Activated T-cell treated with anti-CD3 and anti-CD28 coated beads, Interleukin-2, amount 50 U/mL, for 4 hours (primary cell): ENCODE measurements around the gene KDM5C. TPM values are rescaled to one million over a fixed set of nuclear protein-coding genes. Genes with fewer than 3 reads are reported as not detected.
A peak's percentile ranks its signal among the peaks of the same experiment; 100 is the strongest.

Experiments
- ATAC-seq, 2 donors: fragments of 200-7000 bp; cut with Tn5 transposase; one replicate each; pipeline ENCODE4 v1.10.0; 2021
- DNase-seq: peaks from one replicate; pipeline ENCODE4 v3.0.0-alpha.2; 2020
- H3K27me3 Mint-ChIP-seq: one replicate; pipeline ENCODE4 v1.8.0; 2021; ENCODE audit warnings: low read depth, mixed read lengths
- H3K36me3 Mint-ChIP-seq: one replicate; pipeline ENCODE4 v1.8.0; 2022; ENCODE audit warnings: mixed read lengths; ENCODE audit not compliant: insufficient read depth
- H3K4me1 Mint-ChIP-seq: one replicate; pipeline ENCODE4 v1.8.0; 2021; ENCODE audit warnings: low read depth, mixed read lengths
- H3K4me3 Mint-ChIP-seq: one replicate; pipeline ENCODE4 v1.8.0; 2021; ENCODE audit warnings: mild to moderate bottlenecking, moderate library complexity, mixed read lengths
- H3K9me3 Mint-ChIP-seq: one replicate; pipeline ENCODE4 v1.8.0; 2021; ENCODE audit warnings: mixed read lengths
- total RNA-seq, 3 donors: library from RNA; stranded (reverse); gene quantifications; one replicate each; pipeline ENCODE4 v1.2.1, GENCODE V29; 2021

The KDM5C gene
- 100 to 1,000 TPM in 2 of 3 donors, 10 to 100 TPM in 1; 91.7 to 149 (median 115) TPM for total RNA-seq

GRCh38 chrX:53224860-53225797 is at the start of gene KDM5C:
KDM5C (minus strand) TSS chrX:53225207; CDS start chrX:53224889, 318 bp downstream.
- H3K27me3 Mint-ChIP-seq: no peaks in the 10 kb centered on the region
- H3K9me3 Mint-ChIP-seq: no peaks in the 10 kb centered on the region
- peak within 1 kb of the TSS; percentile 90 for H3K4me3 Mint-ChIP-seq
- H3K4me1 Mint-ChIP-seq: peaks cover 27% of the 10 kb centered on the region
- H3K36me3 Mint-ChIP-seq: peaks cover 7% of the 10 kb centered on the region
- ATAC-seq: peak; percentile 70 to 76
- peak; percentile 90 for DNase-seq

DNA sequence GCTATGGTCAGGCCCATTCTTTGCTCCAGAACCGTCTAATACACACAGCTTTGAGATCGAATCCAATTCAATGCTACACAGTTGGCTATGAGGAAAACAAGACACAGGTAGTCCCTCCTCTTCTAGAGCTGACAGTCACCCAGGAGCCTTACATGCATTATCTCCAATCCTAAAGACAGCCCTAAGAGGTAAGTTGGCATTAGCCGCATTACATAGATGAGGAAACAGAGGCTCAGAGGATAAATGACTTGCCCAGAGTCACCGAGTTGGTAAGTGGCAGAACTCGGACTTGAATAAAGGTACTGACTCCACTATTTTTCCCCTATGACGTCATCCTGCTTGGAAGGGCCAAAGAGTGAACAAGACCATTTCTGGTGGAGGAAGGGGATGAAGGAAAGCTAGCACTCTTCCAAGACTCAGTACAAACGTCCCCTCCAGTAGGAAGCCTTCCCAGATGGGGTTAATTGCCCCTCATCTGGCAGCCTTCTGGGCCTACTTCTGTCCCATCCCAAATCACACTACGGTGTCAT is 47.9 kb upstream of the KDM5C start:
- Mint-ChIP-seq H3K36me3 (no peaks in the 10 kb centered on the region), H3K4me3 (no peak overlapping the region), H3K4me1 (no peaks in the 10 kb centered on the region), H3K27me3 (no peaks in the 10 kb centered on the region), H3K9me3 (no peaks in the 10 kb centered on the region)
- no peak for DNase-seq
- ATAC-seq: no peak

DNA sequence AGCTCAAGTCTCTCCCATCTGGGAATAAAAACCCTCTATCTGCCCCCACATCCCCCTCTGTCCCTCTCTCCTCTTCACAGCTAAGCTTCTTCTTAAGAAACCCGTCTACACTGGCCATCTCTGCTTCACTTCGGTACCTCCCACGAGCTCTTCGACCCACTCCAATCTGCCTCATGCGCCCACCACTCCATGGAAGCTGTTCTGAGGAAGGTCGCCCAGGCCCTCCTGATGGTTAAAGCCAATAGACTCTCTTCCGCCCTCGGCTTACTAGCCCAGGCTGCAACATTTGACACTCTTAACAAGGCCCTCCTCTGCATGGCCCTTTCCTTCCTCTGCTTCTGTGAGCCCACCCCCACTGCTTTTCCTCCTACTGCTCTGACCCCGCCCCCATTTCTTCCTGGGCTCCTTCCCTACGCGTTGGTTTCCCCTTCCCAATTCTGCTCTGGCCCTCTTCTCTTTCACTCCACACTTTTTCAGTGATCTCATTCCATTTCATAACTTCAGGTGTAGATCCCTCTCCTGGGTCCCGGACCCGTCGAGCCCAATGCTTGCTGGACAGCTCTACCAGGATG is 44.6 kb upstream of the KDM5C start:
- ATAC-seq (no peak), DNase-seq (no peak)
- peaks cover 3% of the 10 kb centered on the region for H3K27me3 Mint-ChIP-seq
- no peaks in the 10 kb centered on the region for H3K4me1 Mint-ChIP-seq
- no peak overlapping the region for H3K4me3 Mint-ChIP-seq
- H3K9me3 Mint-ChIP-seq: no peaks in the 10 kb centered on the region
- H3K36me3 Mint-ChIP-seq: no peaks in the 10 kb centered on the region

GRCh38 chrX:53268173-53268572 is 43.2 kb upstream of the KDM5C start:
- Mint-ChIP-seq H3K4me3 (no peak overlapping the region), H3K27me3 (peaks cover 3% of the 10 kb centered on the region), H3K36me3 (no peaks in the 10 kb centered on the region), H3K9me3 (no peaks in the 10 kb centered on the region), H3K4me1 (peaks cover 10% of the 10 kb centered on the region)
- no peak for DNase-seq
- no peak for ATAC-seq

DNA sequence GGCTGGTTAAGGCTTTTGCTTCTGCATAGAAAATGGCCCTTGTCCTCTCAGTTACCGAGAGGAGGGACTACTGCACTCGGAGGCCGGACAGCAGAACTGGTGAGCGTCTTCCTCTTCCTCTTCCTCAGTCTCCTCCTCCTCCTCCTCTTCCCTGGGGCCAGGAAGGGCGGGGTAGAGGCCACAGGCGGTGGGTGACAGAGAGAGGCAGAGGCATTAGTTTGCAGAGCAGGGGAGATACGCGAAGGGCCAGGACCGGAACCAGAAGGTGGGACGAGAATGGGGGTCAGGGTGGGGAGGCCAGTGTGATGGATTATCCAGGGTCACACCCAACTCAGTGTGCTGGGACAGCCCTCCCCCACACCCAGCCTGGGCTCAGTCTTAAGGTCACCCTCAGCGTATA is 41.9 kb upstream of the KDM5C start:
- H3K4me3 Mint-ChIP-seq: no peak overlapping the region
- DNase-seq (no peak), ATAC-seq (no peak)
- peaks cover 19% of the 10 kb centered on the region for H3K4me1 Mint-ChIP-seq
- no peaks in the 10 kb centered on the region for H3K9me3 Mint-ChIP-seq
- no peaks in the 10 kb centered on the region for H3K36me3 Mint-ChIP-seq
- peaks cover 3% of the 10 kb centered on the region for H3K27me3 Mint-ChIP-seq

DNA sequence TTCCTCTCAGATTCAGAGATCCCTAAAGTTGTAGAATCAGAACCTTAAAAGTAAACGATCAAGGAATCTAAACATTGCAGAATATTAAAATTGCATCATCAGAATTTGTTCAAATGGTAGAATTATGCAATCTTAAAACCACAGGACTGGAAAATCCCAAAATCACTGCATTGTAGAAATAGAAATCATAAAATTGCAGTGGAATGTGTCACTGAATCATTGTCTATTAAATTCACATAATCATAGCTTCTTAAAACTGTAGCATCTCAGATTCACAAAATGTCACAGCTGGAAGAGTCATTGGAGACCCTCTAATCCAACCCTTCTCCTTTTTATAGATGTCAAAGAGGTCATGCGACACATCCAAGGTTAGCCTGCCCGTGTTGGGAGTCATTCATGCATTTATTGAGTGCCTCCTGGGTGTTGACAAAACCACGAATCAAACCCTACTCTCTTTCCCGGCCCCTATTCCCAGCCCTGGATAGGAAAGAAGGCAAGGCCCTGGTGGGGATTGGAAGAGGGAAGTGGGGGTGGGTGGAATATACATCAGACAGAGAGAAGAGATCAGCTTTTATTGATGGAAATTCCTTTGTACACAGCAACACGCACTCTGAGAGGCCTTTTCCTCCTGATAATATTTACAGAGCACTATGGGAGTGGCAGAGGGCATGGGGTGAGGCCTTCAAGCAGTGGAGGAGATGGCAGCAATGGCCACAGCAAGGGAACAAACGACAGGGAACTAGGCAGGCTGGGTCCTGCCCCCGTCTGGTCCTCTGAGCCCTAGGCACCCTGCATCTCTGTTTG is 41.0 kb upstream of the KDM5C start:
- Mint-ChIP-seq H3K9me3 (no peaks in the 10 kb centered on the region), H3K36me3 (no peaks in the 10 kb centered on the region), H3K4me1 (peaks cover 26% of the 10 kb centered on the region), H3K4me3 (no peak overlapping the region), H3K27me3 (peaks cover 3% of the 10 kb centered on the region)
- no peak for DNase-seq
- ATAC-seq: no peak

- peaks cover 3% of the 10 kb centered on the region for H3K27me3 Mint-ChIP-seq
Observed at GRCh38 chrX:53263597-53264094, 38.6 kb upstream of the KDM5C start.

GRCh38 chrX:53262918-53263394 is 37.9 kb upstream of the KDM5C start:
- Mint-ChIP-seq H3K4me3 (no peak overlapping the region), H3K9me3 (no peaks in the 10 kb centered on the region), H3K36me3 (no peaks in the 10 kb centered on the region), H3K27me3 (peaks cover 3% of the 10 kb centered on the region), H3K4me1 (peaks cover 26% of the 10 kb centered on the region)
- ATAC-seq (peak in 1 of 2 donors; percentile 44), DNase-seq (no peak)

More at GRCh38 chrX:53263597-53264094, 38.6 kb upstream of the KDM5C start:
- DNase-seq: peak; percentile 49
- ATAC-seq: peak; percentile 55 to 87
- H3K9me3 Mint-ChIP-seq: no peaks in the 10 kb centered on the region
- H3K36me3 Mint-ChIP-seq: no peaks in the 10 kb centered on the region
- H3K4me3 Mint-ChIP-seq: no peak overlapping the region
- H3K4me1 Mint-ChIP-seq: peaks cover 26% of the 10 kb centered on the region

DNA sequence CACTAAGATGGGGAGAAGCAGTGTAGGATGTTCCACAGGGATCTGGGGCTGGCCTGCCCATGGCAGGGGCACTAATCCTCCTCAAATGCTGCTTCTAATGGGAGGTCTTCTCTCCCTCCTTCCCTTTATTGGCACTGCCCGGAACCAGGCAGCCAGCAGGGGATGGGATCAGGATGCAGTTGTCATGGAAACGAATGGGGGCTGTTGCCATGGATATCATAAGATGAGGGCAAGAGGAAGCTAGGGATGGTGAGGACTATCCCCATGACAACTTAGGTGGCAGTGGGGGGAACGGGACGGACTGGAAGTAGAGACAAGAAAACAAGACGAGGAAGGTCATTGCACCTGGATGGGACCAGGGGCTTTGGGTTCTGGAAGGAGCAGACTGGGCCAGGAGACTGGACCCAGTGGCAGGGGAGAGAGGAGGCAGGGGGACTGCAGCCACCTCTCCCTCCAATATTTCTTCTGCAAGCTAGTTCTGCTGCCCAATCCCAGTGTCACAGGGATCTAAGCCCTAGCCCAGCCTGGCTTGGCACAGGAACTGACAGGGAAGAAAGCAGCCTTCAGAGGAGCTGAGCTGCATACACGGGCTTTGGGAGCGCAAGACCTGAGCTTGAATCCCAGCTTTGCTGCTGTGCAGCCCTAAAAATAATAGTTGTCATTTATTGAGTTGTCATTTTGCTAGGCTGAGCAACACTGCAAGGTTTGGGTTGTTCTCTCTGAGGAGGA is 37.3 kb upstream of the KDM5C start:
- Mint-ChIP-seq H3K4me3 (no peak overlapping the region), H3K36me3 (no peaks in the 10 kb centered on the region), H3K27me3 (peaks cover 3% of the 10 kb centered on the region), H3K9me3 (no peaks in the 10 kb centered on the region), H3K4me1 (peaks cover 26% of the 10 kb centered on the region)
- DNase-seq (no peak), ATAC-seq (no peak)

DNA sequence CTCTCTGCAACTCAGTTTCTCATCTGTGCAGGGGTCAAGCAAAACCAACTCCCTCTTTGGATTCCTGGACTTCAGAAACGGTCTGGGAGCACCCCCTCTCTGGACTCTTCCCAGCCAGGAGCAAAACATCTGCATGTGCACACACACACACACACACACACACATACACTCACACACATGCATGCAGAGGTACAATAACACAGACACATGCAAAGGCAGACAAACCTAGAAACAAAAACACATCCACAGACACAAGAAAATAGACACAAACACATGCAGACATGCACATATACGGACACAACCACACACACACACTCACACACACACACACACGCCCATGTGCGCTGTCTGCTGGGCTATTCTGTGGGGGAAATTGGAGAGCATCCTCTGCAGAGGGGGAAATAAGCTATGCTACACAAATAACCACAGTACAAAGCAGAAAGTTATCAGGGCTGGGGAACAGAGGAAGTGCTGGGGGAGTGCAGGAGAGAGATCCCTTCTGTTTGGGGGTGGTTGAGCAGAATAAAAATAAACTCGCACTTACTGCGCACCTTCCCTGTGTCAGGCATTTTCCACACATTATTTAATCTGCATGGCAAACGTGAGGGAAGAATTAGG is 36.5 kb upstream of the KDM5C start:
- ATAC-seq: no peak
- Mint-ChIP-seq H3K9me3 (no peaks in the 10 kb centered on the region), H3K36me3 (no peaks in the 10 kb centered on the region), H3K4me3 (no peak overlapping the region), H3K27me3 (peaks cover 3% of the 10 kb centered on the region), H3K4me1 (peaks cover 26% of the 10 kb centered on the region)
- no peak for DNase-seq

GRCh38 chrX:53260836-53261235 is 35.8 kb upstream of the KDM5C start:
- ATAC-seq: no peak
- Mint-ChIP-seq H3K36me3 (no peaks in the 10 kb centered on the region), H3K4me3 (no peak overlapping the region), H3K4me1 (peaks cover 26% of the 10 kb centered on the region), H3K27me3 (peaks cover under 1% of the 10 kb centered on the region), H3K9me3 (no peaks in the 10 kb centered on the region)
- no peak for DNase-seq

GRCh38 chrX:53257670-53258423 is 32.8 kb upstream of the KDM5C start:
- Mint-ChIP-seq H3K27me3 (no peaks in the 10 kb centered on the region), H3K36me3 (no peaks in the 10 kb centered on the region), H3K4me1 (peaks cover 13% of the 10 kb centered on the region), H3K4me3 (no peak overlapping the region), H3K9me3 (no peaks in the 10 kb centered on the region)
- ATAC-seq (no peak), DNase-seq (no peak)
